ENCODE results near the gene USP9X.

DNA sequence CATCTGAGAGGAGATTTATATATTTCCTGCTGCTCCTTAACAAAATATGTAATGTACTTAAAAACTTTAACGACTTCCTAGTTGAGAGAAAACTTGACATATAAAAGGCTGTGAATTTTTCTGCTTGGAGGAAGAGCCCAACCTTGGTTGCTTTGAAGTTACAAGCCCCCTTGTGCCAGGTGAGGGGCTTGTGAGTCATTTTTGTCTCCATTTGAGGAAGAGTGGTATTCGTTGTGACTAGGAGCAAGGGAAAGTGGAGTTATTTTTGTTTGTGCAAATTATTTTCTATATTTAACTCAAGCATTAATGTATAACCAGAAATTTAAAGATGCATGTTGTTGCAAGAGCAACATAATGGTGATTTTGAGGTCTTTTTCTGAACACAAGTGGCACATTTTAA is 149.7 kb downstream of the USP9X start:
- TF ChIP-seq, protein P1, sequence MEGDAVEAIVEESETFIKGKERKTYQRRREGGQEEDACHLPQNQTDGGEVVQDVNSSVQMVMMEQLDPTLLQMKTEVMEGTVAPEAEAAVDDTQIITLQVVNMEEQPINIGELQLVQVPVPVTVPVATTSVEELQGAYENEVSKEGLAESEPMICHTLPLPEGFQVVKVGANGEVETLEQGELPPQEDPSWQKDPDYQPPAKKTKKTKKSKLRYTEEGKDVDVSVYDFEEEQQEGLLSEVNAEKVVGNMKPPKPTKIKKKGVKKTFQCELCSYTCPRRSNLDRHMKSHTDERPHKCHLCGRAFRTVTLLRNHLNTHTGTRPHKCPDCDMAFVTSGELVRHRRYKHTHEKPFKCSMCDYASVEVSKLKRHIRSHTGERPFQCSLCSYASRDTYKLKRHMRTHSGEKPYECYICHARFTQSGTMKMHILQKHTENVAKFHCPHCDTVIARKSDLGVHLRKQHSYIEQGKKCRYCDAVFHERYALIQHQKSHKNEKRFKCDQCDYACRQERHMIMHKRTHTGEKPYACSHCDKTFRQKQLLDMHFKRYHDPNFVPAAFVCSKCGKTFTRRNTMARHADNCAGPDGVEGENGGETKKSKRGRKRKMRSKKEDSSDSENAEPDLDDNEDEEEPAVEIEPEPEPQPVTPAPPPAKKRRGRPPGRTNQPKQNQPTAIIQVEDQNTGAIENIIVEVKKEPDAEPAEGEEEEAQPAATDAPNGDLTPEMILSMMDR (IDR thresholded peaks at IDR 0.05): no peak
- no peak for TF ChIP-seq ZFX (IDR thresholded peaks at IDR 0.05; ENCODE audit: borderline replicate concordance)

Measured in 22Rv1 (cell line).